ENCODE data around the gene HES7. TPM values are rescaled to one million over a fixed set of nuclear protein-coding genes. Genes with fewer than 3 reads are reported as not detected.

HES7 gene
- total and polyA plus RNA-seq, 9 donors = 0.11 to 0.97 (median 0.74) TPM; not detected in 2

DNA sequence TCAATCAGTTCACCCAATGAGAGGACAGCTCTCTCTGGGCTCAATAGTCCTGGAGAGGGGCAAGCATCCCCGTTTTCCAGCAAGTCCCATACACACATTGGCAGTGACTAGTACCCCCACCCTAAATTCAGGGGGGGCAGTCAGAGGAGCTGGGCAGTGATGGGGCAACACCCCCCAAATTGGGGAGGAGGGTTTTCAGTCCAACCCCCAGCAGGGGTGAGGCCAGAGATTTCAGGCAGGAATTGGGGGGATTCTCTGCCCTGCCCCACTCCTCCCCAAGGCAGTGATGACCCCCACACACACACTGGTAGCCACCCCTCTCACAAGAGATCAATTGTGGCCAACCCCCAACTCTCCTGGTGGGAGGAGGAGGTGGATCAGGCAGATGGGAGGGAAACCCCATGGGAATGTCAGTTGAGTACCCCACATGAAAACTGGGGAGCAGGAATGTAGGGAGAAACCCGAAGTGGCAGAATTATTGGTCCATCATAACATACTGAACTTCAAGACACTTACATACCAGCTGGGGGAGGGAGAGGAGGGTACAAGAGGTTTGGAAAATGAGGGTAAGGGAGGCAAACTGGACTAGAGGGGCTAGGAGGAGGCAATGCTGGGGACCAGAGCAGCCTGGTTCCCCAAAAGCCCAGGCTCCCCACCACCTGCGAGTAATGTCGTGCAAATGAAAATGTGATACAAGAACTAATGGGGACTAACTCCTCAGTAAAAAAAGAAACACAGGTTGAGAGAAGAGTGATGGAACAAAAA, 35.7 kb upstream of the HES7 start:
- Histone ChIP-seq H3K27ac (peak overlapping the region in 1 of 2 donors; percentile 44), H3K9me3 (no peaks in the 10 kb centered on the region), H3K4me3 (no peak overlapping the region), H3K4me1 (ENCODE audit: insufficient read depth) (peaks cover 13% of the 10 kb centered on the region), H3K27me3 (no peaks in the 10 kb centered on the region), H3K36me3 (no peaks in the 10 kb centered on the region)
- TF ChIP-seq, protein P1, sequence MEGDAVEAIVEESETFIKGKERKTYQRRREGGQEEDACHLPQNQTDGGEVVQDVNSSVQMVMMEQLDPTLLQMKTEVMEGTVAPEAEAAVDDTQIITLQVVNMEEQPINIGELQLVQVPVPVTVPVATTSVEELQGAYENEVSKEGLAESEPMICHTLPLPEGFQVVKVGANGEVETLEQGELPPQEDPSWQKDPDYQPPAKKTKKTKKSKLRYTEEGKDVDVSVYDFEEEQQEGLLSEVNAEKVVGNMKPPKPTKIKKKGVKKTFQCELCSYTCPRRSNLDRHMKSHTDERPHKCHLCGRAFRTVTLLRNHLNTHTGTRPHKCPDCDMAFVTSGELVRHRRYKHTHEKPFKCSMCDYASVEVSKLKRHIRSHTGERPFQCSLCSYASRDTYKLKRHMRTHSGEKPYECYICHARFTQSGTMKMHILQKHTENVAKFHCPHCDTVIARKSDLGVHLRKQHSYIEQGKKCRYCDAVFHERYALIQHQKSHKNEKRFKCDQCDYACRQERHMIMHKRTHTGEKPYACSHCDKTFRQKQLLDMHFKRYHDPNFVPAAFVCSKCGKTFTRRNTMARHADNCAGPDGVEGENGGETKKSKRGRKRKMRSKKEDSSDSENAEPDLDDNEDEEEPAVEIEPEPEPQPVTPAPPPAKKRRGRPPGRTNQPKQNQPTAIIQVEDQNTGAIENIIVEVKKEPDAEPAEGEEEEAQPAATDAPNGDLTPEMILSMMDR (IDR thresholded peaks at IDR 0.05) = no peak
- TF ChIP-seq EP300 (IDR thresholded peaks at IDR 0.05) (no peak), POLR2A (IDR thresholded peaks at IDR 0.05) (no peak)
- WGBS, 3 donors = 66 to 67% (median 67%) methylated on average over 4 of the region's 4 CpGs
- intact Hi-C loops (cut with DNase I) = loop anchor here in 2 of 4 donors (2.0 to 10.0 kb wide), 2 partner anchors 21 to 315 kb away; no protein-coding TSS in a partner anchor
- DNase-seq = peak in 1 of 5 donors; percentile 43

DNA sequence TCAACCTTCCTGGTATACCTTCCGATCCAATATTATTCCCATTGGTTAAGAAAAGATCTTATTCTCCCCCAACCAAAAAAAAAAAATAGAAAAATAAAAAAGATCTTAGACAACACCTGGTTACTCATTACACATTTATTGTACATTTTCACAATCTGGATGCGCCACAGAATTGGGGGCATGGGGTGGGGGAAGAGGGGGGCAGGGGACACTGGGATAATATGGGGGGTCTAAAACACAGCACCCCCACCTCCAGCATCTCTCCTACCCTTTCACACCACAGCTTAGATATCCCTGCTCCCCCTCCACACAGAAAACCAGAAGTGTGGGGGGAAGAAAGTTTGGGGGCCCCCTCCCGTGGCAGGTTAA, 35.1 kb upstream of the HES7 start:
- WGBS, 3 donors = 58 to 68% (median 62%) methylated on average over 3 of the region's 3 CpGs
- H3K36me3 ChIP-seq = no peaks in the 10 kb centered on the region
- TF ChIP-seq EP300 (IDR thresholded peaks at IDR 0.05) = no peak
- TF ChIP-seq POLR2A (IDR thresholded peaks at IDR 0.05) = no peak
- TF ChIP-seq, protein P1 (IDR thresholded peaks at IDR 0.05) = no peak
- H3K27me3 ChIP-seq = no peaks in the 10 kb centered on the region
- no peak for DNase-seq
- H3K4me3 ChIP-seq = no peak overlapping the region
- intact Hi-C loops (cut with DNase I) = loop anchor here in 1 of 4 donors (10.0 kb wide), 1 partner anchor 314 kb away; no protein-coding TSS in a partner anchor
- H3K9me3 ChIP-seq = no peaks in the 10 kb centered on the region
- H3K27ac ChIP-seq = peak overlapping the region; percentile 44 to 94
- H3K4me1 ChIP-seq (ENCODE audit: insufficient read depth) = peaks cover 11% of the 10 kb centered on the region

DNA sequence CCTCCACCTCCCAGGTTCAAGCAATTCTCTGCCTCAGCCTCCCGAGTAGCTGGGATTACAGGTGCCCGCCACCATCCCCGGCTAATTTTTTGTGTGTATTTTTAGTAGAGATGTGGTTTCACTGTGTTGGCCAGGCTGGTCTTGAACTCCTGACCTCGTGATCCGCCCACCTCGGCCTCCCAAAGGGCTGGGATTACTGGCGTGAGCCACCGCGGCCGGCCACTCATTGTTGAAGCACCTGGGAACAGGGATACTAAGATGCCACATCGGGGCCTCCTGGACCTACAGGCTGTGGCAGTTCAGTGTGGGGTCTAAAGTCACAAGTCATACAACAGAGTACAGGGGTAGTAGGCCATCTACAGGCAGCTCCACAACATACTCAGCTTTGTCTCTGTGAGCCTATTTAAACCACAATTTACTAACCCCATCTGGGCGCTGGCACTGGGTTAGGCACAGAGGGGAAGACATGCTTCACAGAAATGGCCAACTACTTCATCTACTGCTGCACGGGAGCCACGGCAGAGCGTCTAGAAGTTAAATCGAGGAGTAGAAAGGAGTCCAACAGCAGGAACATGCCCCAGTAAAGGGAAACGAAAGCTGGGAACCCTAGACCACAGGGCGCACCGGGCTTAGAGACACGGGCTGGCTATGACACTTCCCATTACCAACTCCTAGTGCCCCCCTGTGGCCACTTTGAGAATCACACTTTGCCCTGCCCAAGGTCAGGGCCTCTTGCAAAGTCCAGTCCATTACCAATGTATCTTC, 34.5 kb upstream of the HES7 start:
- TF ChIP-seq, protein P1 (IDR thresholded peaks at IDR 0.05) = peak; percentile 76 to 93 (median 88)
- TF ChIP-seq POLR2A (IDR thresholded peaks at IDR 0.05) = no peak
- no peaks in the 10 kb centered on the region for H3K27me3 ChIP-seq
- 36 to 40% (median 40%) methylated on average over 20 of the region's 20 CpGs for WGBS, 3 donors
- H3K36me3 ChIP-seq = no peaks in the 10 kb centered on the region
- H3K4me3 ChIP-seq = no peak overlapping the region
- intact Hi-C loops (cut with DNase I) = loop anchor here in 1 of 4 donors (10.0 kb wide), 1 partner anchor 314 kb away; no protein-coding TSS in a partner anchor
- peaks cover 6% of the 10 kb centered on the region for H3K4me1 ChIP-seq (ENCODE audit: insufficient read depth)
- peak overlapping the region; percentile 94 to 95 for H3K27ac ChIP-seq
- DNase-seq = peak; percentile 88 to 96 (median 94)
- no peaks in the 10 kb centered on the region for H3K9me3 ChIP-seq

DNA sequence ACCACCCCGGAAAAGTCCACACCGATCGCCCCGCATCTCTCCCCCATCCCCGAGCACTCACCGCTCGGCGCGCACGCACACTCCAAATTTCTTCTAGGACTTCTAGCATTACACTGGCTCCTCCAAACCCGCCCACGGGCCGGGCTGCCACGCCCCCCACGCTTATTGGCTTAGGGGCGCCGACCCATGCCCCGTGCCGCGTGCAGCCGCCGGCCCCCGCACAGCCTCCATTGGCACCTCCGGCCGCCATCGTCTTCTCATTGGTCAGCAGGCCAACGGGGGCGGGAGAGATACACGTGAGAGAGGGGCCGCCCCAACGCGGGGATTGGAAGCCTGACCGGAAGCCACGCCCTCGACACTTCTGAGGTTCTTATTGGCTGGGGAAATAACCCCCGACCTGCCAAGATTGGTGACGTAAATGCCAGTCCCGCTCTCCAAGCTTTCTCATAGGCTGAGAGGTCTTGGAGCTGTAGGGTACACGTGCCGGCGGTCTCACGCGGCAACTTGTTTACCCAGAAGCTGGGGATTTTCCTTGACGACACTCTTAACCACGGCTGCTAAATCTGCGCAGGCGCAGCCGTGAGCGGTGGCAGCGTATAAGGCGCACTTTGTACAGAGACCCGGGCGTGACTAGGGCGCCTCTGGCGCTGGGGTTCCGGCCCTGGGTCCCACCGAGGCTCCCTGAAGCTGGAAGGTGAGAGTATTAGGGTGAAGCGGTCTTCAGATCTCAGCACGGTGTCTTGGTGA, 32.5 kb upstream of the HES7 start:
- H3K27me3 ChIP-seq = no peaks in the 10 kb centered on the region
- H3K27ac ChIP-seq = peak overlapping the region; percentile 94 to 96
- peak overlapping the region; percentile 97 for H3K4me3 ChIP-seq
- no peaks in the 10 kb centered on the region for H3K9me3 ChIP-seq
- no peaks in the 10 kb centered on the region for H3K36me3 ChIP-seq
- TF ChIP-seq, protein P1 (IDR thresholded peaks at IDR 0.05) = no peak
- TF ChIP-seq EP300 (IDR thresholded peaks at IDR 0.05) (peak; percentile 98), POLR2A (IDR thresholded peaks at IDR 0.05) (peak; percentile 100)
- H3K4me1 ChIP-seq (ENCODE audit: insufficient read depth) = peaks cover 10% of the 10 kb centered on the region
- peak; percentile 100 for DNase-seq
- intact Hi-C loops (cut with DNase I) = loop anchor here in 1 of 4 donors (10.0 kb wide), 1 partner anchor 312 kb away; no protein-coding TSS in a partner anchor
- WGBS, 3 donors = 0 to 1% (median 1%) methylated on average over 57 to 59 of the region's 59 CpGs

Data from ovary (tissue), 9 donors.